ENCODE data around the gene SLC26A6.

Gene SLC26A6, protein sequence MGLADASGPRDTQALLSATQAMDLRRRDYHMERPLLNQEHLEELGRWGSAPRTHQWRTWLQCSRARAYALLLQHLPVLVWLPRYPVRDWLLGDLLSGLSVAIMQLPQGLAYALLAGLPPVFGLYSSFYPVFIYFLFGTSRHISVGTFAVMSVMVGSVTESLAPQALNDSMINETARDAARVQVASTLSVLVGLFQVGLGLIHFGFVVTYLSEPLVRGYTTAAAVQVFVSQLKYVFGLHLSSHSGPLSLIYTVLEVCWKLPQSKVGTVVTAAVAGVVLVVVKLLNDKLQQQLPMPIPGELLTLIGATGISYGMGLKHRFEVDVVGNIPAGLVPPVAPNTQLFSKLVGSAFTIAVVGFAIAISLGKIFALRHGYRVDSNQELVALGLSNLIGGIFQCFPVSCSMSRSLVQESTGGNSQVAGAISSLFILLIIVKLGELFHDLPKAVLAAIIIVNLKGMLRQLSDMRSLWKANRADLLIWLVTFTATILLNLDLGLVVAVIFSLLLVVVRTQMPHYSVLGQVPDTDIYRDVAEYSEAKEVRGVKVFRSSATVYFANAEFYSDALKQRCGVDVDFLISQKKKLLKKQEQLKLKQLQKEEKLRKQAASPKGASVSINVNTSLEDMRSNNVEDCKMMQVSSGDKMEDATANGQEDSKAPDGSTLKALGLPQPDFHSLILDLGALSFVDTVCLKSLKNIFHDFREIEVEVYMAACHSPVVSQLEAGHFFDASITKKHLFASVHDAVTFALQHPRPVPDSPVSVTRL

DNA sequence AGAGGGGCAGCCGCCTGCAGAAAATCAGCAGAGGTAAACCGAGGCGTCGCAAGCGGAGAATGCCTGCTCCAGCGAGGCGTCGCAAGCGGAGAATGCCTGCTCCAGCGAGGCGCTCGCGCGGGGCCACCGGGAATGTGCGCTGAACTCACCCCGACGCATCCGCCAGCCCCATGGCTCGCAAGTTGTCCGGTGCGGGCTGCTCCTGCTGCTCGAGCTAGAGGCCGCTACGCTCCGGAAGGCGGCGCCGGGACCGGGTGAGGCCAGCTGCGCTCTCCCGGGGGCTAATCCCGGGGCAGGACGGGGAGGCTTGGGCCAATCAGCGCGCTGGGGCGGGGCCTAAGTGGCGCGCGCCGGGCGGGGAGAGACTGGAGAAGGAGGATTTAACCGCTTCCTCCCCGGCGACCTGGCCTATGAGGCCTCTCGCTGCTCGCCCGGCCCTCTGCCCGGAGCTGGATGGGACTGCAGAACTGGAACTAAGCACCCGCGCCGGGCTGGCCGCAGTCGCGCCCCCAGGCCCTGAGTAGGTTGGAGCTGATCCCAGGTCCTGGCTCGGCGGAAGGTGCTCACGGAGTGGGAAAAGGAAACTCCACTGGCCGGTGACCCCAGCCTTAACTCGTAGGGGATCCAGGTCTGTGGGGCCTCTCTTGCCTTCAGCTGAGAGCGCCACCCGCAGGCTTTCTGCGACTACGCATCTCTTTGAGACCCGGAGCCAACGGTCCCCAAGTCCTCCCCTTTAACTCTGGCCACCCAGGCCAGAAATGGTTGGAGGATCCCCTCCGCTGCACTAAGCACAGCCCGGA lies at the start of gene SLC26A6:
Gene SLC26A6 (minus strand): TSS at position 240 of the 800 bp plus-strand sequence. CDS start 68 bp downstream, at position 172.
- Histone ChIP-seq H3K27me3 (ENCODE audit: insufficient read depth, low read length) (no peaks in the 10 kb centered on the region), H3K36me3 (ENCODE audit: insufficient read depth, low read depth, low read length) (peaks cover 45% of the 10 kb centered on the region), H3K27ac (ENCODE audit: low read length) (peak within 1 kb of the TSS; percentile 62), H3K4me3 (ENCODE audit: low read length) (peak within 1 kb of the TSS; percentile 81), H3K4me1 (ENCODE audit: insufficient read depth, low read length) (peaks cover 15% of the 10 kb centered on the region; the same call in 1 of the 2 replicates), H3K9me3 (ENCODE audit: insufficient read depth, low read depth, low read length) (no peaks in the 10 kb centered on the region), H3K9ac (ENCODE audit: low read depth, low read length) (peak within 1 kb of the TSS; percentile 80)

DNA sequence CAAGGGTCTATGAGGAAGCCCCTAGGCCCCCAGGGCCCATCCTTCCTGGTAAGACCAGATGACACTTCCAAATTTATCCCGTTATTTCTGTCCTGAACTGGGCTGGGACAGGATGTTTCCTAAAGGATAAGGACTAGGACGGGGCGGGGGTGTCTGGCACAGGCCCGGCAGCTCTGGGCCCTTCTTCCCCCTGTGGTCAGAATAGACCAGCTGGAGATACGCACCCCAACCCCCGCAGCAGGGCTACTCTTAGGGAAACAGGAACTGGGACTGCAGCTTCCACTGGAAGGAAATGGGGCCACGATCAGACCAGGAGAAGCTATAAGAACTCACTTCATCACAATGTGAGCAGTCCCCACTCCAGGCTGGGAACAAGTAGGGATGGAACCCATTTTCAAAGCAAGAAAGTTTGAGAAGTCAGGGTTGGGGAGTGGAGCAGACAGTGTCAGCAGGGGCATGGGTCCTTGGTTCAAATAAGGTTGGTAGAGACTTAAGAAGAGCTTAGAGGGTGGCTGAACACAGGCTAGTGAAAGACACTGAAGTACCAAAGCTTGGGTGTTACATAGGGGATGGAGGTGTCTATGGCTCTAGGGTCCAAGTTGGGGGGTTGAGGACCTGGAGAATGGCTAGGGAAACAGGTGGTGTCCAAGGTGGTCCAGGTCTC lies 49.4 kb upstream of the SLC26A6 start:
- Histone ChIP-seq H3K9ac (ENCODE audit: low read depth, low read length) (peak overlapping the region; percentile 45; the same call in 1 of the 2 replicates), H3K9me3 (ENCODE audit: insufficient read depth, low read depth, low read length) (no peaks in the 10 kb centered on the region), H3K36me3 (ENCODE audit: insufficient read depth, low read depth, low read length) (peaks cover 55% of the 10 kb centered on the region), H3K27me3 (ENCODE audit: insufficient read depth, low read length) (no peaks in the 10 kb centered on the region), H3K4me1 (ENCODE audit: insufficient read depth, low read length) (peaks cover 7% of the 10 kb centered on the region; the same call in 1 of the 2 replicates), H3K27ac (ENCODE audit: low read length) (no peak overlapping the region), H3K4me3 (ENCODE audit: low read length) (peak overlapping the region; percentile 94)

DNA sequence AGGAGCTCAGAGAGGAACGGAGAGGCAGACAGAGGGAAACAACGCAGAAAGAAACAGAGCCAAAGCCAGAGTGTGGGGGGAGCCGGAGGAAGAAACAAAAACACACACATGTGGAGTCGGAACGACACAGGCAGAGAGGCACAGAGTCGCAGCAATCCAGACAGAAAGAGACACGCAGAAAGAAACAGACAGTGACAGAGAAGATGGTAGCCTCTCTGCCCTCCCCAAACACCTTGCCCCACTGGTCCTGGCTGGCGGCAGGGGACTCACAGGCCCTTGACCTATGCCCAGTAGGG lies 48.7 kb upstream of the SLC26A6 start:
- no peak overlapping the region for H3K27ac ChIP-seq (ENCODE audit: low read length)
- H3K4me3 ChIP-seq (ENCODE audit: low read length) = peak overlapping the region; percentile 94; the same call in 1 of the 2 replicates
- no peaks in the 10 kb centered on the region for H3K9me3 ChIP-seq (ENCODE audit: insufficient read depth, low read depth, low read length)
- peaks cover 7% of the 10 kb centered on the region; the same call in 1 of the 2 replicates for H3K4me1 ChIP-seq (ENCODE audit: insufficient read depth, low read length)
- H3K27me3 ChIP-seq (ENCODE audit: insufficient read depth, low read length) = no peaks in the 10 kb centered on the region
- peaks cover 55% of the 10 kb centered on the region for H3K36me3 ChIP-seq (ENCODE audit: insufficient read depth, low read depth, low read length)
- H3K9ac ChIP-seq (ENCODE audit: low read depth, low read length) = peak overlapping the region; percentile 32

DNA sequence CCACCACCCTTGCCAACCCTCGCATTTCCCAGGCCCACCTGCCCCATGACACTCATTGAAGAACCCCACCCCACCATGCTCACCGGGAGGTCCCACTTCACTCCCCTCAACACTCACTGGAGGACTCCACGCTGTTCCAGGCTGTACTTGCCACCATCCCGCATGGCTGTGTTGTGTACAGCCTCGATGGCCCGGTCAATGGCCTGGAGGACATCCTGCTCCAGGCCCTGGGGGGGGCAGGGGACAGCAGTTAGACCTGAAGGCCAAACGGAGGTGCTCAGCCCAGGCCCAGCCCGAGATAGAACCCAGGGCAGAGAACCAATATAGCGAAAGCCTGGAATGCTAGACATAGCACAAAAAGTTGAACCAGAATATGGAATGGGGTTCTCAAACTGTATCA lies 47.5 kb upstream of the SLC26A6 start:
- peaks cover 55% of the 10 kb centered on the region for H3K36me3 ChIP-seq (ENCODE audit: insufficient read depth, low read depth, low read length)

DNA sequence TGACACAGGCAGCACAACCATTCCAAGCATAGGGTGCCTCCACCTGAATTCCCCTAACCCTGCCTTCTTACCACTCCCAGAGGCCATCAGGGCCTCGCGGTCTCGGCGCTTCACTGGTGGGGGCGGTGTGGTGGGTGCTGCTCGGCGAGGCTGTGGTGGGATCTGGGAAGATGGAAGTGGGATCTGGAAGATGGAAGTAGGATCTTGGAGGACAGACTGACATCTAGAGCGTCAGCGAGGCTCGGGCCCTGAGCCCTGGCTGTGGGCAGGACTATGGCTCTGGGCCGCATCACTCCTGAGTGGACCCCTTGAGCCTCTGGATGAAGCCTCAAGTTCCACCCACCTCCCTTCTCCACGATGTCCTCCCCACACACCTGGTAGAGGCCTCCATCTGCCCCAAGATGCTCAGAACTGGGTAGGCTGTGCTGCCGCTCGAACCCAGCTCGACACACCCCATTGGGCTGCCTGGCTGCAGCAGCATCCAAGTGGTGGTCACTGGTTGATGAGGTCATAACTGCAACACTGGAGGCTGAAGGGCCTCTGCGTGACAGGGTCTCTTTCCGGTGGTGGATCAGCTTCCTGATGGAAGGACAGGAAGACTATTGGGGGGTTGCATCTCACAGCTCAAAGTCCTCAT lies 46.8 kb upstream of the SLC26A6 start:
- H3K9me3 ChIP-seq (ENCODE audit: insufficient read depth, low read depth, low read length) = no peaks in the 10 kb centered on the region
- peaks cover 7% of the 10 kb centered on the region; the same call in 1 of the 2 replicates for H3K4me1 ChIP-seq (ENCODE audit: insufficient read depth, low read length)
- H3K4me3 ChIP-seq (ENCODE audit: low read length) = no peak overlapping the region
- H3K9ac ChIP-seq (ENCODE audit: low read depth, low read length) = no peak overlapping the region
- H3K27me3 ChIP-seq (ENCODE audit: insufficient read depth, low read length) = no peaks in the 10 kb centered on the region
- H3K27ac ChIP-seq (ENCODE audit: low read length) = no peak overlapping the region
- H3K36me3 ChIP-seq (ENCODE audit: insufficient read depth, low read depth, low read length) = peaks cover 54% of the 10 kb centered on the region

More for the DNA sequence above, 47.5 kb upstream of the SLC26A6 start:
- Histone ChIP-seq H3K9ac (ENCODE audit: low read depth, low read length) (no peak overlapping the region), H3K27me3 (ENCODE audit: insufficient read depth, low read length) (no peaks in the 10 kb centered on the region), H3K27ac (ENCODE audit: low read length) (no peak overlapping the region), H3K4me3 (ENCODE audit: low read length) (no peak overlapping the region), H3K9me3 (ENCODE audit: insufficient read depth, low read depth, low read length) (no peaks in the 10 kb centered on the region), H3K4me1 (ENCODE audit: insufficient read depth, low read length) (peaks cover 7% of the 10 kb centered on the region; the same call in 1 of the 2 replicates)

DNA sequence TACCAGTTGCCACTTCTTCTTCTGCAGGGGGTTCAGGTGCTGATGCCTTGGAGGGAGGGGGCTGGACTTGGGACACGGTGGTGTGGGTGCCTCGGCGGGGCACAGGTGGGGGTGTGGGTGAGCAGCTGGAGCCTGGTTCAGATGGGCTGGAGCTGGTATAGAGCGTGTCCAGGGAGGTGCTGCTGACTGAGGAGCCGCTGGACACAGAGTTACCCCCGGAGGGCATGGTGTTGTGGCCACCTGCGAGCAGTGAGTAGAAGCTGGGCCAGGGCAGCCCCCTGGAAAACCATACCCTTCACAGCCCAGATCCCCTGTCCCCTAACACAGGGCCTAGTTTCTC lies 46.2 kb upstream of the SLC26A6 start:
- no peak overlapping the region for H3K4me3 ChIP-seq (ENCODE audit: low read length)
- no peak overlapping the region for H3K27ac ChIP-seq (ENCODE audit: low read length)
- no peaks in the 10 kb centered on the region for H3K9me3 ChIP-seq (ENCODE audit: insufficient read depth, low read depth, low read length)
- peaks cover 7% of the 10 kb centered on the region; the same call in 1 of the 2 replicates for H3K4me1 ChIP-seq (ENCODE audit: insufficient read depth, low read length)
- H3K36me3 ChIP-seq (ENCODE audit: insufficient read depth, low read depth, low read length) = peaks cover 54% of the 10 kb centered on the region
- H3K9ac ChIP-seq (ENCODE audit: low read depth, low read length) = no peak overlapping the region
- no peaks in the 10 kb centered on the region for H3K27me3 ChIP-seq (ENCODE audit: insufficient read depth, low read length)

DNA sequence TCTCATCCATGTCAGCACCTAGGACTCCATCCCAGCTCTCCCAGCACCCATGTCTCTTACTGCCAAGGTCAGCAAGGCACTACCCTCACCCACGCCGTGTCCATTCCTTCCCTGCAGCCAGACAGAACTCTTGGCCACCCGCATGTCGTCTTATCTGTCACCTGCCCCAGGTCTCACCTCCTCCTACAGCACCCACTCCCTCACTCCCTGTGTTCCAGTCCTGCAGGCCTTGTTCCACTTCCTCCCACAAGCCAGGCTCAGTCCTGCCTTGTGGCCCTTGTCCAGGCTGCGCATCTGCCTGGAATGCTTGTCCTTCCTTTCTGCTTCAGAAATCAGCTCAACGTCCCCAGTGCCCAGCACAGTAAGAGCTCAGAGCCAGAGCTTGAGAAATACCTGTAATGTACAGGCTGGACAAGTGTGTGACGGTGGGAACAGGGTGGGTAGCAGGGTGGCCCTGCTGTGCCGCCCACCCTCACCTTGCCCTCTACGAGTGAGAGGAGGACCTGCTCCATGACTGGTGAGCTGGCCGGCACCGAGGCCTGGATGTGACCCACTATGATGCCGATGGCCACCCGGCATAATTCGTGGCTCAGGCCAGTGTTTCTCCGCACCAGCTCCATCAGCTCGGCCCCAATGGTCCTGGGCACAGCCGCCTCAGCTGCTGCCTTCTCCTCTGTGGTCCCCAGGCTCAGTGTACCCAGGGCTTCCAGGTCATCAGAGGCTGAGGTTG lies 45.7 kb upstream of the SLC26A6 start:
- no peaks in the 10 kb centered on the region for H3K9me3 ChIP-seq (ENCODE audit: insufficient read depth, low read depth, low read length)
- no peak overlapping the region for H3K4me3 ChIP-seq (ENCODE audit: low read length)
- H3K4me1 ChIP-seq (ENCODE audit: insufficient read depth, low read length) = peaks cover 7% of the 10 kb centered on the region; the same call in 1 of the 2 replicates
- H3K36me3 ChIP-seq (ENCODE audit: insufficient read depth, low read depth, low read length) = peaks cover 60% of the 10 kb centered on the region
- no peak overlapping the region; the same call in 1 of the 2 replicates for H3K9ac ChIP-seq (ENCODE audit: low read depth, low read length)
- H3K27me3 ChIP-seq (ENCODE audit: insufficient read depth, low read length) = no peaks in the 10 kb centered on the region
- H3K27ac ChIP-seq (ENCODE audit: low read length) = no peak overlapping the region

DNA sequence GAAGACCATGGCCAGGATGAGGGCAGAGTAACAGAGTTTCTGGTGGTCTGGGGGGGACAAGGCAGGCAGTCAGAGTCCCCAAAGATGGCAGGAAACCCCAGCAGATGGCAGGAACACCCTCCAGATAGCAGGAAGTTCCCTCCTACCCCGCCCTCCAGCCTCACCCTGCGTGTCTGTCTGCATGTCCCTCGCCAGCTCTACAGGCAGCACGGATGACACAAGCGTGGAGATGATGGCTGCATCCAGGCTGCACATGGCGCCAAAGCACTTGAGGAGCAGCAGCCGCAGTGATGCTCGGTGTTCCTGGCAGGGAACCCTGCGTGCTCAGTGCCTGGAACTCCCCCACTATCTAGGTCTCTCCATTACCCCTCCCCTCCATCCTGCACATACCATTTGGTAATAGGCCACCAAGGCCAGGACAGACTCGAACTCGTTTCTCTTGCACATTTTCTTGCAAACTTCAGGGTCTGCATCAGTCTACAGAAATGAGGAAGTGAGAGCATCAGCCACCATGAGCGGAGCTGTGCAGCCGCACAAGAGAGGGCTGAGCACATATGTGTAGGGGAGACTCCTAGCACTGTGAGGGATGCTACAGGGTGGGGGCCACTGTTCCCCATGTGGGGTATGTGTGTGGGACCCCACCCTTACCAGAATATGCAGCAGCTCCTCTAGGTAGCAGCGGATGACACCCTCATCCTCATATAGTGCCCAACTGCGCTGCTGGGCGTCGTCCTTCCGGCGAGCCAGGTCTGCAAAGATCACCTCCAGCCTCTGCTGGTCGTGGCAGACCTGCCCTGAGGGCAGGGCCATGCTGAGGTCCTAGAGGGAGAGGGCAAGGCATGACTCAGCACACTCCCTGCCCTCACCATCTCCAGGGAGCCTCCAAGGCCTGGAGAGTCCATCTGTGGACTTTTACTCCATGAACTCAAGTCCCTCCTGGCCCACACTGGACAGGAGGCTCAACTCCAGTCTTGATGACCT lies 44.4 kb upstream of the SLC26A6 start:
- peaks cover 68% of the 10 kb centered on the region for H3K36me3 ChIP-seq (ENCODE audit: insufficient read depth, low read depth, low read length)
- H3K9ac ChIP-seq (ENCODE audit: low read depth, low read length) = no peak overlapping the region
- H3K27me3 ChIP-seq (ENCODE audit: insufficient read depth, low read length) = no peaks in the 10 kb centered on the region
- H3K4me1 ChIP-seq (ENCODE audit: insufficient read depth, low read length) = peaks cover 5% of the 10 kb centered on the region; the same call in 1 of the 2 replicates
- H3K9me3 ChIP-seq (ENCODE audit: insufficient read depth, low read depth, low read length) = no peaks in the 10 kb centered on the region
- no peak overlapping the region for H3K27ac ChIP-seq (ENCODE audit: low read length)
- no peak overlapping the region for H3K4me3 ChIP-seq (ENCODE audit: low read length)

DNA sequence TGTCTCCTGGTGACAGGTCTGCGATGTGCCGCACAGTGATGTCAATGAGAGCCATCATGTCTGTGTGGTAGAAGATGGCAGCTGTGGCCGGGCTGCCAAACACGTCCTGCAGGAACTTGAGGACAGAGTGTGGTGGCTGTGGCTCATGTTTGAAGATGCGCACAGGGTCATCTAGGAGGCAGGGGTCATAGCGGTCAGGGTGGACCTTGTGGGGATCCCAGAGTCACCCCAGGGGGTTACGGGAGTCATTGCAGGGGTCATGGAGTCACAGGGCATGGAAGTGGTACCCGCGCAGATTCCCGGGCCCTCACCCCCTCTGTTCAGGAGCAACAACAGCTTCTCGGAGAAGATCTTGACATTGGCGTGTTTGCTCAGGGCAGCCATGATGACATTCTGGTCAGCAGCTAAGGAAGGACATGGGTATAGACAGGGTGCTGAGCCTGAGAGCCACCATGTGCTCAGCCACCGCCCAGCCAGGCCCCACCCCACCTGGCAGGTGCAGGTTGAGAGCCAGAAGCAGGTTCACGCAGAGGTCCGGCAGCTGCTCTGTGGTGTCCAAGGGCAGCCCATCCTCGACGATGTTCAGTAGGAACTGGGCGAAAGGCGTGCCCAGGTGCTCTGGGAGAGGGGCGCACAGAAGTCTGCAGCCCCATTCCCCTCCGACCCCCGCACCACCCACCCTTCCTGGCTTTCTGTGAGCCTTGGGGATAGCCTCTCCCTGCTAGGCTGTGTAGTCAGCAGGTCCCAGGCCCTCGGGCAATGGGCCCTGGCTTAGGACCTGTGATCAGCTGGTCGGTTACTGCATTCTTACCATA lies 43.5 kb upstream of the SLC26A6 start:
- no peak overlapping the region for H3K9ac ChIP-seq (ENCODE audit: low read depth, low read length)
- no peaks in the 10 kb centered on the region for H3K4me1 ChIP-seq (ENCODE audit: insufficient read depth, low read length)
- H3K4me3 ChIP-seq (ENCODE audit: low read length) = no peak overlapping the region
- H3K9me3 ChIP-seq (ENCODE audit: insufficient read depth, low read depth, low read length) = no peaks in the 10 kb centered on the region
- no peaks in the 10 kb centered on the region for H3K27me3 ChIP-seq (ENCODE audit: insufficient read depth, low read length)
- no peak overlapping the region for H3K27ac ChIP-seq (ENCODE audit: low read length)
- peaks cover 77% of the 10 kb centered on the region for H3K36me3 ChIP-seq (ENCODE audit: insufficient read depth, low read depth, low read length)
